Stimulated activated CD8-positive, alpha-beta memory T cell treated with anti-CD3 and anti-CD28 coated beads, Interleukin-15, amount 100 ng/mL, for 1 hour (primary cell): ENCODE results near the gene AURKAIP1.

Experiments used
- DNase-seq: peaks from one replicate; pipeline ENCODE4 v3.0.0-alpha.2; 2020; ENCODE audit warnings: low read depth

The AURKAIP1 gene

GRCh38 chr1:1332774-1333480 is 42.1 kb downstream of the AURKAIP1 start:
- no peak for DNase-seq

- DNase-seq, result no peak
Observed at GRCh38 chr1:1332031-1332755, 42.8 kb downstream of the AURKAIP1 start.

- DNase-seq, result no peak
Observed at GRCh38 chr1:1331068-1331965, 43.7 kb downstream of the AURKAIP1 start, which contains the start of gene TAS1R3. Gene TAS1R3, plus strand, starts transcription at chr1:1331280. Its CDS starts 66 bp downstream, at chr1:1331346.

GRCh38 chr1:1330366-1331067 is 44.5 kb downstream of the AURKAIP1 start:
- DNase-seq, result no peak

- DNase-seq, result no peak
Observed at GRCh38 chr1:1329304-1330210, 45.5 kb downstream of the AURKAIP1 start.

GRCh38 chr1:1328254-1328653 is 46.8 kb downstream of the AURKAIP1 start:
- DNase-seq, result no peak

- DNase-seq, result no peak
Observed at GRCh38 chr1:1327291-1327690, 47.7 kb downstream of the AURKAIP1 start.

- DNase-seq, result no peak
Observed at GRCh38 chr1:1326075-1326605, 48.9 kb downstream of the AURKAIP1 start.

GRCh38 chr1:1325288-1326074 is 49.5 kb downstream of the AURKAIP1 start:
- DNase-seq, result no peak

GRCh38 chr1:1324524-1325287 is 50.3 kb downstream of the AURKAIP1 start, which contains the start of the genes CPTP and INTS11:
Gene CPTP, plus strand, starts transcription at chr1:1324802. Its CDS starts 2,109 bp downstream, at chr1:1326911.
Gene INTS11, minus strand, starts transcription at chr1:1324660. Its CDS starts 52 bp downstream, at chr1:1324608.
- DNase-seq, result peak; percentile 91

GRCh38 chr1:1324084-1324523 is 50.9 kb downstream of the AURKAIP1 start:
- DNase-seq, result no peak
